GM19397 (cell line): ENCODE data around the gene SSRP1.

ENCODE experiments used
- ATAC-seq: cut with Tn5 transposase; IDR thresholded peaks from one replicate; pipeline ENCODE4 v1.9.1; 2021; ENCODE audit warnings: mild to moderate bottlenecking, moderate library complexity; ENCODE audit not compliant: unreplicated experiment

The SSRP1 gene

DNA sequence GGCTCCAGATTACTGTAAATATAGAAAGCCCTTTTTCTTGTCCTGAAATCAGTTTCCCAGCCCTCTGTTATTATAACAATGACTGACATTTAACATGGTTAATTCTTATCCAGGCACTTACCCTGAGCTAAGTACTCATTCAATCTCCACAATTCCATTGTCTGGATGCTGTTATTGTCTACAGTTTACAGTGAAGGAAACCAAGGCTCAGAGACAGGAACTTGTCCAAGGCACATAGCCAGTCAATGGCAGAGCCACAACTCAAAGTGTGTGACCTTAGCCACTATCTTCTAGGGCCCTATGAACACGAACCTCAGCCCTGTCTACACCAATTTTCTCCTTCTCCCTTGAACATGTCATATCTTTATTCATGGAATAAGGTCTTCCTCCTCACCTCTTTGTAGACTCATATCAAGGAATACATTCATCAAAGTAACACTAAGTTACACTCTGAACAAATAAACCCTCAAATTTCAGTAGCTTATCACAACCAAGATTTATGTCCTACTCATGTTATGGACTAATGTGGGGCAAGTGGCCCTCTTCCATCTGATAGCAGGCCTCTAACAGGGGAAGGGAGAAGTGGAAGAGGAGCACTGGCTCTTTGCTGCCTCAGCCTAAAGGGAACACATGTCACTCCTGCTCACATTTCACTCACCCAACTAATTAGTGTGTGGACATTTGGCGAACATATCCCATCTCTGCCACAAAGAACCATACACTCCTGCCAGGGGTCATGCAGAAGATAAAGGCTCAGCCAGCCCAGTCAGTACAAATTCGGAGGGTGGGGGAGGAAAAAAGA lies 59.3 kb downstream of the SSRP1 start:
- ATAC-seq = no peak
